PFSK-1 (cell line): ENCODE results near the gene STRIP1.

Experiments used
- POLR2AphosphoS5 ChIP-seq: IDR thresholded peaks from 2 replicates; pipeline ENCODE4 v1.6.1; 2012; ENCODE audit warnings: low read depth, mild to moderate bottlenecking, control low read depth, low read length, moderate library complexity
- SIN3A ChIP-seq: IDR thresholded peaks from 2 replicates; pipeline ENCODE4 v1.6.1; 2012; ENCODE audit warnings: mild to moderate bottlenecking, low read length, moderate library complexity, borderline replicate concordance; ENCODE audit not compliant: insufficient read depth
- TAF1 ChIP-seq: IDR thresholded peaks from 2 replicates; pipeline ENCODE4 v1.6.1; 2012; ENCODE audit warnings: low read length, control low read depth, borderline replicate concordance; ENCODE audit not compliant: insufficient read depth

DNA sequence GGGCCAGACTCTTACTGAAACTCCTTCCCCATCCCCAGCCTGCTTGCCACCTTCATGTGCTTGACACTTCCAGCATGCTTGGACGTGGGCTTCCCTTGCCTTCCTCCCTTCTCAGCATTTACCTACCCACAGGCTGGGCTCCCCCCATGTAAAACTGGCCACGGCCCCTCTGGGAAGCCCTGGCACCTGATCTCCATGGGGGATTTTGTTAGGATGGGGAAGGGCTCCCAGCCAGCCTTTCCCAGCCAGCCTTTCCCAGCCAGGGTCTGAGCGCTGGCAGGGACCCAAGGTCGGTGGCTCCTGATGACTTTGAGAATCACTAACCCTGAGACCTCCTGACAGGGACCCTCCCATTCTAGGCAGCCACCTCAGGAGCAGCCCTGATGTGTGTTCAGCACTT lies 29.4 kb downstream of the STRIP1 start:
- no peak for TF ChIP-seq POLR2AphosphoS5
- TF ChIP-seq SIN3A: no peak
- no peak for TF ChIP-seq TAF1
